ENCODE measurements around the gene TRIO. TPM values are rescaled to one million over a fixed set of nuclear protein-coding genes. Genes with fewer than 3 reads are reported as not detected.

The TRIO gene
- total RNA-seq, 1 experiment from 2014 or later = 68.4 TPM

DNA sequence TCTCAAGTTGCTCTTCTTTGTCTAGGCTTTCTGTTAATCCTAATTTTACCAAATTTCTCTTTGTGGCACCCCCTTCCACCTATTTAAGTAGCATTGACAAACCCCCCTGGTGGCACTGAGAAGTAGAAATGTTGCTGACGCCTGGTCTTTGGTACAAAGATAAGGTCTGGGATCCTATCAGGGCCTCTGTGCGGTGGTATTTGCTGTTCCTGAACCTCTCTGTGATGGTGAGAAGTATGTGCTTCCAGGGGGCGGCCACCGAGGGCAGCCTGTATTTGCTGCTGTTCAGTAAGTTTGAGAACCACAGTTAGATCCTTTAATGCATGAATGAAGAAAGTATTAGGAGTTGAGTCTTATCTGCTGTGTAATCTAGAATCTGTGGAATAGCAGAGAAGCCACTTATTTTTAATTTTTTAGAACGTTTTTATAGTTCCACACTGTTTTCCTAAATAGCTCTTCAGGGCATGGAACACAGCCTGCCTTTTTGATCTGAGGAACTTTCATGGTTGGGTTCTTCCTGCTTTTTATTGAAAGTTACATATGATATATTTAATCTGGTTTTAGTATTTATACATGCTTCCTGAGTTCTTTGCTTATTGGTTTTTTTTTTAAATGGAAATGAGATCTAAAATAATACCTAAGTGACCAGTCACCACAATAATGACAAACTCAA lies 124.2 kb downstream of the TRIO start:
- RAD21 ChIA-PET (ENCODE audit: low non-redundant PET in 1 of 2, low total read pairs in 2 of 2, uncharacterized antibody in 2 of 2, unreplicated experiment in 2 of 2) = no interaction called here
- intact Hi-C loops (cut with micrococcal nuclease) = loop anchor here (2.0 to 5.0 kb wide), 3 partner anchors 90 to 230 kb away; partner anchors contain the start of gene TRIO
- POLR2A ChIA-PET = no interaction called here
- no TSS peak for BruUV-seq (replicated peaks)
- H3K9me3 ChIP-seq (ENCODE audit: control insufficient read depth in 1 of 2, insufficient read depth in 1 of 2, low read depth in 1 of 2, low read length in 2 of 2) = no peaks in the 10 kb centered on the region
- H3K9me2 ChIP-seq (ENCODE audit: insufficient read depth) = no peaks in the 10 kb centered on the region
- ATAC-seq (no peak), DNase-seq (ENCODE audit: low read depth, low spot score) (no peak)
- CTCF ChIA-PET = interaction anchor here (1.5 kb wide), 1 partner anchor 85 kb away, joined by 3 read pairs; no protein-coding TSS in a partner anchor
- no peaks in the 10 kb centered on the region for H4K20me1 ChIP-seq (ENCODE audit: insufficient read depth)
- peak overlapping the region; percentile 40; the same call in 1 of the 2 replicates for H3K9ac ChIP-seq (ENCODE audit: low read length)
- H3K4me1 ChIP-seq (ENCODE audit: control insufficient read depth in 1 of 2, insufficient read depth in 2 of 2, low read length in 2 of 2) = peaks cover 55 to 85% of the 10 kb centered on the region in 2 experiments
- no peak overlapping the region for H3K4me3 ChIP-seq (replicated peaks in 1 of 2; ENCODE audit: low read depth in 1 of 2, low read length in 2 of 2)
- H2AFZ ChIP-seq (ENCODE audit: low read depth, low read length, poor library complexity, severe bottlenecking) = no peak overlapping the region
- H3K27ac ChIP-seq (ENCODE audit: low read depth, low read length) = peak overlapping the region; percentile 56; the same call in 1 of the 2 replicates
- TF ChIP-seq, protein P1, sequence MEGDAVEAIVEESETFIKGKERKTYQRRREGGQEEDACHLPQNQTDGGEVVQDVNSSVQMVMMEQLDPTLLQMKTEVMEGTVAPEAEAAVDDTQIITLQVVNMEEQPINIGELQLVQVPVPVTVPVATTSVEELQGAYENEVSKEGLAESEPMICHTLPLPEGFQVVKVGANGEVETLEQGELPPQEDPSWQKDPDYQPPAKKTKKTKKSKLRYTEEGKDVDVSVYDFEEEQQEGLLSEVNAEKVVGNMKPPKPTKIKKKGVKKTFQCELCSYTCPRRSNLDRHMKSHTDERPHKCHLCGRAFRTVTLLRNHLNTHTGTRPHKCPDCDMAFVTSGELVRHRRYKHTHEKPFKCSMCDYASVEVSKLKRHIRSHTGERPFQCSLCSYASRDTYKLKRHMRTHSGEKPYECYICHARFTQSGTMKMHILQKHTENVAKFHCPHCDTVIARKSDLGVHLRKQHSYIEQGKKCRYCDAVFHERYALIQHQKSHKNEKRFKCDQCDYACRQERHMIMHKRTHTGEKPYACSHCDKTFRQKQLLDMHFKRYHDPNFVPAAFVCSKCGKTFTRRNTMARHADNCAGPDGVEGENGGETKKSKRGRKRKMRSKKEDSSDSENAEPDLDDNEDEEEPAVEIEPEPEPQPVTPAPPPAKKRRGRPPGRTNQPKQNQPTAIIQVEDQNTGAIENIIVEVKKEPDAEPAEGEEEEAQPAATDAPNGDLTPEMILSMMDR (IDR thresholded peaks at IDR 0.05 in 2 of 3, conservative IDR thresholded peaks at IDR 0.05 in 1 of 3; ENCODE audit: borderline replicate concordance in 1 of 3, insufficient read depth in 1 of 3, low read depth in 2 of 3, low read length in 2 of 3) = peak in 1 of 3 experiments; percentile 32; a peak in 2 of 6 replicates
- no peak for TF ChIP-seq POLR2AphosphoS5 (IDR thresholded peaks at IDR 0.05; ENCODE audit: low read depth, low read length)
- TF ChIP-seq ZNF274 (IDR thresholded peaks at IDR 0.05; ENCODE audit: low read depth, low read length) = no peak
- H3K27me3 ChIP-seq (ENCODE audit: insufficient read depth, low read length) = no peaks in the 10 kb centered on the region
- peak overlapping the region; percentile 68 for H3K4me2 ChIP-seq (ENCODE audit: low read length)
- peaks cover 94% of the 10 kb centered on the region for H3K79me2 ChIP-seq (ENCODE audit: insufficient read depth, low read length)
- H3K36me3 ChIP-seq (ENCODE audit: control insufficient read depth in 1 of 2, insufficient read depth in 2 of 2, low read length in 2 of 2) = peaks cover 0 to 6% of the 10 kb centered on the region in 2 experiments; a peak in 1 of 4 replicates

Data from HCT116 (cell line).